Left hindlimb (tissue), 1 donor: Measurements from ENCODE around the gene NCAM1.
A peak's percentile ranks its signal among the peaks of the same experiment; 100 is the strongest.
"Not testable (repeated sequence)": the region's sequence is repeated elsewhere in the genome, so short reads cannot be mapped to it uniquely, and the experiment has no call there.

Experiments
- DNase-seq: peaks from one replicate; pipeline ENCODE4 v3.0.0-alpha.2; 2018

Gene NCAM1

GRCh38 chr11:113282898-113283437 lies 321.7 kb downstream of the NCAM1 start:
- no peak for DNase-seq

- DNase-seq: no peak
These were observed 322.7 kb downstream of the NCAM1 start for GRCh38 chr11:113283881-113284280.

- no peak for DNase-seq
These were observed 324.8 kb downstream of the NCAM1 start for GRCh38 chr11:113286009-113286408.

GRCh38 chr11:113286509-113287497 lies 325.6 kb downstream of the NCAM1 start:
- DNase-seq: no peak

GRCh38 chr11:113287801-113288200 lies 326.6 kb downstream of the NCAM1 start:
- DNase-seq: no peak

GRCh38 chr11:113288286-113288863 lies 327.2 kb downstream of the NCAM1 start:
- no peak for DNase-seq

- DNase-seq: peak; percentile 71
These were observed 328.4 kb downstream of the NCAM1 start for GRCh38 chr11:113289431-113290187.

GRCh38 chr11:113293936-113294335 lies 332.7 kb downstream of the NCAM1 start:
- DNase-seq: no peak

- no peak for DNase-seq
These were observed 334.8 kb downstream of the NCAM1 start for GRCh38 chr11:113295993-113296392.

GRCh38 chr11:113296447-113297205 lies 335.4 kb downstream of the NCAM1 start:
- no peak for DNase-seq

GRCh38 chr11:113298496-113298895 lies 337.3 kb downstream of the NCAM1 start:
- not testable (repeated sequence) for DNase-seq

GRCh38 chr11:113304916-113305315 lies 343.7 kb downstream of the NCAM1 start:
- no peak for DNase-seq

GRCh38 chr11:113305440-113306336 lies 344.5 kb downstream of the NCAM1 start:
- DNase-seq: peak; percentile 73

GRCh38 chr11:113308601-113309000 lies 347.4 kb downstream of the NCAM1 start:
- DNase-seq: no peak

GRCh38 chr11:113311536-113311935 lies 350.3 kb downstream of the NCAM1 start:
- DNase-seq: no peak

- no peak for DNase-seq
These were observed 352.4 kb downstream of the NCAM1 start for GRCh38 chr11:113313601-113314000.

- DNase-seq: no peak
These were observed 352.8 kb downstream of the NCAM1 start for GRCh38 chr11:113314065-113314388.

GRCh38 chr11:113314389-113315301 lies 353.4 kb downstream of the NCAM1 start, which contains the start of gene TTC12:
TTC12 (plus strand) TSS chr11:113314583; CDS start chr11:113316258, 1,675 bp downstream.
- peak; percentile 96 for DNase-seq

GRCh38 chr11:113315811-113316210 lies 354.6 kb downstream of the NCAM1 start:
- DNase-seq: no peak

GRCh38 chr11:113316256-113316655 lies 355.0 kb downstream of the NCAM1 start:
- no peak for DNase-seq
